Lung (tissue), 12 donors: ENCODE results near the gene C2CD4A. TPM values are rescaled to one million over a fixed set of nuclear protein-coding genes. Genes with fewer than 3 reads are reported as not detected.
A peak's percentile ranks its signal among the peaks of the same experiment; 100 is the strongest.

Experiments
- ATAC-seq: fragments of 200-7000 bp; cut with Tn5 transposase; one replicate; pipeline ENCODE4 v1.9.1; 2020; ENCODE audit warnings: moderate number of reproducible peaks; ENCODE audit not compliant: insufficient read depth, low FRiP score
- DNase-seq, 3 donors: peaks; one replicate each; pipeline ENCODE4 v3.0.0-alpha.2; 2013 to 2017
- H3K27ac ChIP-seq, 2 donors: one replicate each; pipeline ENCODE4 v1.5.1; 2013; ENCODE audit warnings: mild to moderate bottlenecking in 2 of 2, moderate library complexity in 2 of 2, control low read depth in 1 of 2, inconsistent platforms in 1 of 2, low read depth in 1 of 2, low read length in 1 of 2
- H3K27me3 ChIP-seq, 3 donors: one replicate each; pipeline ENCODE4 v1.5.1; 2013; ENCODE audit warnings: low read length in 2 of 3; ENCODE audit not compliant: control insufficient read depth in 3 of 3, insufficient read depth in 3 of 3
- H3K36me3 ChIP-seq, 4 donors: one replicate each; pipeline ENCODE4 v1.5.1; 2013; ENCODE audit warnings: low read length in 4 of 4, mild to moderate bottlenecking in 1 of 4, moderate library complexity in 1 of 4; ENCODE audit not compliant: control insufficient read depth in 4 of 4, insufficient read depth in 4 of 4
- H3K4me1 ChIP-seq, 5 donors: one replicate each; pipeline ENCODE4 v1.5.1; 2013; ENCODE audit warnings: low read length in 5 of 5, mild to moderate bottlenecking in 2 of 5, moderate library complexity in 1 of 5; ENCODE audit not compliant: control insufficient read depth in 5 of 5, insufficient read depth in 5 of 5
- H3K4me3 ChIP-seq: one replicate; pipeline ENCODE4 v1.5.1; 2013; ENCODE audit warnings: mild to moderate bottlenecking, control low read depth, moderate library complexity
- H3K9ac ChIP-seq, 2 donors: one replicate each; pipeline ENCODE4 v1.5.1; 2013; ENCODE audit warnings: low read length in 2 of 2, control low read depth in 1 of 2; ENCODE audit not compliant: insufficient read depth in 1 of 2
- H3K9me3 ChIP-seq, 4 donors: one replicate each; pipeline ENCODE4 v1.5.1; 2013; ENCODE audit warnings: low read length in 3 of 4, mild to moderate bottlenecking in 1 of 4, moderate library complexity in 1 of 4; ENCODE audit not compliant: control insufficient read depth in 4 of 4, insufficient read depth in 3 of 4
- WGBS, 2 donors: extraction: QIAGEN DNeasy Blood & Tissue Kit; methylation state at CpG; one replicate each; pipeline ENCODE4 v1.1.7; 2013; 5-methylcytosine and 5-hydroxymethylcytosine counted together
- polyA plus RNA-seq, 2 donors: library from polyadenylated mRNA; stranded (reverse); fragments of 200-250 nt; gene quantifications; one replicate each; pipeline ENCODE4 v1.2.1, GENCODE V29; 2013
- total RNA-seq, 2 donors: library from RNA; depleted of rRNA in 1 of 2; stranded (reverse); fragments of >200 nt in 1 of 2; gene quantifications; one replicate each; pipeline ENCODE4 v1.2.1, GENCODE V29; 2014 to 2021
- TF ChIP-seq, protein P1 (sequence below): IDR thresholded peaks from 2 replicates; pipeline ENCODE4 v1.5.1; 2012; ENCODE audit warnings: mild to moderate bottlenecking; ENCODE audit errors: control extremely low read depth, extremely low read depth
- donor health status: control.
- donor health status: control.
- donor health status: Bipolar disorder and iron deficiency.
- donor health status: healthy.
- donor health status: DM: yes; HTN: yes; CAD: no.

The C2CD4A gene
- total and polyA plus RNA-seq, 4 donors, result 0.31 to 0.86 (median 0.51) TPM

DNA sequence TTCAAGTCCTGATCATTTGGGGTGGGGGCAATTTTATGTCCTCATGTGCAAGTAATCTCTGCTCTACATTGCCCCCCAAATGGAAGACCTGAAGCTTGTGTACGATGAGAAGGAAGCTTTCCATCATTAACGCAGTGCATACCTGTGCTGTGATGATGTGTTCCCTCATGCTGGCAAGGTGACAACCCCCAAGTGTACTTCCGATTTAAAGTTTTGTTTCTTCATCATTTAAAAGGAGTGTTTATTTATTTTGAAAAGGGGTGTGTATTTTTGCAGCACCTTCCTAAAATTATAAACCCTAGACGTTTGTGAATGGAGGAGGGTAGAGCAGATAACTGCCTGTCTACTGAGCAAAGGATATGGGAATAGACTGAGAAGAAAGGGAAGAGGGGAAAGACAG, 45.3 kb downstream of the C2CD4A start:
- Histone ChIP-seq H3K27ac (no peak overlapping the region), H3K27me3 (no peaks in the 10 kb centered on the region), H3K36me3 (no peaks in the 10 kb centered on the region), H3K9me3 (peaks cover 0 to 2% (median 0%) of the 10 kb centered on the region in 4 donors), H3K4me3 (no peak overlapping the region), H3K9ac (no peak overlapping the region), H3K4me1 (peaks cover 4 to 15% (median 7%) of the 10 kb centered on the region in 5 donors)
- 67 to 70% methylated on average over 4 of the region's 4 CpGs for WGBS, 2 donors
- ATAC-seq (no peak), DNase-seq (no peak)
- TF ChIP-seq, protein P1, sequence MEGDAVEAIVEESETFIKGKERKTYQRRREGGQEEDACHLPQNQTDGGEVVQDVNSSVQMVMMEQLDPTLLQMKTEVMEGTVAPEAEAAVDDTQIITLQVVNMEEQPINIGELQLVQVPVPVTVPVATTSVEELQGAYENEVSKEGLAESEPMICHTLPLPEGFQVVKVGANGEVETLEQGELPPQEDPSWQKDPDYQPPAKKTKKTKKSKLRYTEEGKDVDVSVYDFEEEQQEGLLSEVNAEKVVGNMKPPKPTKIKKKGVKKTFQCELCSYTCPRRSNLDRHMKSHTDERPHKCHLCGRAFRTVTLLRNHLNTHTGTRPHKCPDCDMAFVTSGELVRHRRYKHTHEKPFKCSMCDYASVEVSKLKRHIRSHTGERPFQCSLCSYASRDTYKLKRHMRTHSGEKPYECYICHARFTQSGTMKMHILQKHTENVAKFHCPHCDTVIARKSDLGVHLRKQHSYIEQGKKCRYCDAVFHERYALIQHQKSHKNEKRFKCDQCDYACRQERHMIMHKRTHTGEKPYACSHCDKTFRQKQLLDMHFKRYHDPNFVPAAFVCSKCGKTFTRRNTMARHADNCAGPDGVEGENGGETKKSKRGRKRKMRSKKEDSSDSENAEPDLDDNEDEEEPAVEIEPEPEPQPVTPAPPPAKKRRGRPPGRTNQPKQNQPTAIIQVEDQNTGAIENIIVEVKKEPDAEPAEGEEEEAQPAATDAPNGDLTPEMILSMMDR, result no peak

DNA sequence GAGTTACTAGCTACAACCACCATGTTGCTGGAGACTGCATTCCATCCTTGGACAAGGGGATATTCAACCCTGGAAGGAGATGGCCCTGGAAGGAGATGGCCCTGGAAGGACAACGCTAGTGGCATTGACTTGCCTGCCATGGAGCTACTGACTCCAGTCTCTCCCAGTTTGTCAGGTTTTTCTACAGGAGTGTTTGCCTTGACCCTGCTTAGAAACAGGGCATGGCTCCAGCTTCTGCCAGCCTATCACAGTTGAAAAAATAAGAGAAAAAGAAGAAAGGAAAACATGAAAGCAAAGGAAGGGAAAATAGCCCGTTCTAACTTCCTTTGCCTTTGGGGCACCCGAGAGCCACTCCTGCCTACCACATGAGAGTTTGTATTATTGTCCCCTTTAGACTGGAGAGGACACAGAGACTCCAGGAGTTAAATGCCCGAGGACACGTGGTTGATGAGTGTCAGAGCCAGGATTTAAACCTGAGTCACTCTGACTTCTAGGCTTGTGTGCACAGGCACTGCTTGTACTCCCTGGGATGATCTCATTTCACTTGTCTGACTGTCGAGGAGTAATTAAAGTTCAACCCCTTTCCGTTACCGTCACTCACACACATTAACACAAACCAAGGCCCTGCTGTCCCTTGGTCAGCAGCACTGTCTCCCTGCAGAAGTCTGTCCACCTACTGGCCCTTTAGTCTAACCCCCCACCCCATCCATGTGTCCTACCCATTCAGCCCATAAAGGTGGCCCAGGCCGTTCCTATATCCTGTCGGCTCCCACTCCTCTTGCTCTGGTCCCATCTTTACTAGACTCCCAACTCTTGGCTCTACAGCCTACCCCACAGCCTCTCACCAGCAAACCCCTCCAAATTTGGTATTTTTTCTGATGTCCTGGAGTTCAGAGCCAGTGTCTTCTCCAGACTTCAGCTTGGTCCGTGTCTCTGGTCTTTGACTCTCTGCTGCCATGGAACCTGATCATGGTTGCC, 46.1 kb downstream of the C2CD4A start:
- no peak overlapping the region for H3K27ac ChIP-seq
- H3K4me3 ChIP-seq, result no peak overlapping the region
- DNase-seq (no peak), ATAC-seq (peak; percentile 58)
- 73 to 80% methylated on average over 11 of the region's 11 CpGs for WGBS, 2 donors
- no peaks in the 10 kb centered on the region for H3K27me3 ChIP-seq
- no peaks in the 10 kb centered on the region for H3K36me3 ChIP-seq
- H3K4me1 ChIP-seq, result peaks cover 4 to 15% (median 7%) of the 10 kb centered on the region in 5 donors
- peaks cover 0 to 2% (median 0%) of the 10 kb centered on the region in 4 donors for H3K9me3 ChIP-seq
- TF ChIP-seq, protein P1, result no peak
- no peak overlapping the region for H3K9ac ChIP-seq

DNA sequence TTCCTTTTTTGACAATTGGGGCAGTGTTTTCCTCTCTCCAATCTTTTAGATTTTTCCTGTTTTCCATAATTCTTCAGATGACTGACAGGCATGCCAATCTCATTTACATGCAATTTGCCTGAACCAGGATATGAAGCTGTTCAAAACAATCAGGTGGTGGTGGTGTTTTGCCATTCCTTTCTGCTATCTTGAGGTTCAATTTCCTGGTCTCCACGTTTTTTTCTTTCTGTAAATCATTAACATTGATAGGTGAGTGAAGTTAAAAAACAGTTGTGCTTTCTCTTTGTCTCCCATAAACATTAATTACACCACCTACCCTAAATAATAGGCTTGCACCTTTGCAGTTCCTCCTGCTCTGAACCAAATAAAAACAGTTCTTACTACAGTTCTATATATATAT, 49.1 kb downstream of the C2CD4A start:
- ATAC-seq (no peak), DNase-seq (no peak)
- 17 to 28% methylated on average over 1 of the region's 1 CpG for WGBS, 2 donors
- Histone ChIP-seq H3K4me1 (peaks cover 3 to 16% (median 8%) of the 10 kb centered on the region in 5 donors), H3K9me3 (peaks cover 0 to 2% (median 0%) of the 10 kb centered on the region in 4 donors), H3K36me3 (no peaks in the 10 kb centered on the region), H3K27me3 (no peaks in the 10 kb centered on the region), H3K4me3 (no peak overlapping the region), H3K9ac (no peak overlapping the region), H3K27ac (no peak overlapping the region)
- TF ChIP-seq, protein P1, result no peak
